GM12865 (cell line): ENCODE results near the gene EGFL7.

Source experiments
- DNase-seq: peaks from one replicate; pipeline ENCODE4 v3.0.0; 2010; ENCODE audit warnings: low read depth
- H3K4me3 ChIP-seq: 2 replicates; pipeline ENCODE4 v1.5.1; 2011; ENCODE audit warnings: mild to moderate bottlenecking, low read depth, low read length, control low read depth
- TF ChIP-seq, protein P1 (sequence below): IDR thresholded peaks from 2 replicates; pipeline ENCODE4 v1.5.1; 2011; ENCODE audit warnings: low read length, control low read depth, low read depth, inconsistent platforms; ENCODE audit not compliant: insufficient read depth; ENCODE audit errors: missing control alignments

The EGFL7 gene

DNA sequence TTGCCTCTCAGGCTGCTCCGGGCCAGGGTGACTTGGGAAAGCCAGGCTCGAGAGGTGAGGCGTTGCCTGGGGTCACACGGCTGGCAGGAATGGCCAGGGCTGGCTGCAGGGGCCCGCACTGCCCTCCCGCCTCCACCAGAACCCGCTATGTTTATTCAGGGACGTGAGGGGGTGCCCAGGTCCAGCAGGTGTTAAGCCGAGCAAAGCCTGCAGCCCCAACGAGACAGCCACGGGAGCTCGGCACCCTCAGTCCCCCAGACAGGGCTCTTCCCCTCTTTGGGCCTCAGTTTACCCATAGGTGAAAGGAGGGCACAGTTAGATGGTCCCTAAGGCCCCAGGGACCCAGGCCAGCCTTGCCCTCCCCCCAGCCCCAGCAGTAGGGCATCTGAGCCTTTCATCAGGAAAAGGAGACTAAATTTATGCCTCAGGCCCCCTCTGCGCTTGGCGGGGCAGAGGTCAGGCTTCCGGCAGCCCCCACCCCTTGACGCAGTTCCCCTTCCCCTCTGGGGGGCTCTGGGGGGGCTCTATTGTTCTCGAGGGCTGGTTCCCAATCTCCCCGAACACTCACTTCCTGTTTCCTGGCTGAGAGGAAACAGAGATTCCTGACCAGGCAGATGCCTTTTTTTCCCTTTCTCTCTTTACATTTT is 7.1 kb upstream of the EGFL7 start:
- no peak overlapping the region for H3K4me3 ChIP-seq
- TF ChIP-seq, protein P1, sequence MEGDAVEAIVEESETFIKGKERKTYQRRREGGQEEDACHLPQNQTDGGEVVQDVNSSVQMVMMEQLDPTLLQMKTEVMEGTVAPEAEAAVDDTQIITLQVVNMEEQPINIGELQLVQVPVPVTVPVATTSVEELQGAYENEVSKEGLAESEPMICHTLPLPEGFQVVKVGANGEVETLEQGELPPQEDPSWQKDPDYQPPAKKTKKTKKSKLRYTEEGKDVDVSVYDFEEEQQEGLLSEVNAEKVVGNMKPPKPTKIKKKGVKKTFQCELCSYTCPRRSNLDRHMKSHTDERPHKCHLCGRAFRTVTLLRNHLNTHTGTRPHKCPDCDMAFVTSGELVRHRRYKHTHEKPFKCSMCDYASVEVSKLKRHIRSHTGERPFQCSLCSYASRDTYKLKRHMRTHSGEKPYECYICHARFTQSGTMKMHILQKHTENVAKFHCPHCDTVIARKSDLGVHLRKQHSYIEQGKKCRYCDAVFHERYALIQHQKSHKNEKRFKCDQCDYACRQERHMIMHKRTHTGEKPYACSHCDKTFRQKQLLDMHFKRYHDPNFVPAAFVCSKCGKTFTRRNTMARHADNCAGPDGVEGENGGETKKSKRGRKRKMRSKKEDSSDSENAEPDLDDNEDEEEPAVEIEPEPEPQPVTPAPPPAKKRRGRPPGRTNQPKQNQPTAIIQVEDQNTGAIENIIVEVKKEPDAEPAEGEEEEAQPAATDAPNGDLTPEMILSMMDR = no peak

GRCh38 chr9:136656183-136656738 is 6.5 kb upstream of the EGFL7 start:
- TF ChIP-seq, protein P1 = no peak
- H3K4me3 ChIP-seq = no peak overlapping the region
- DNase-seq = no peak

More for the DNA sequence above, 7.1 kb upstream of the EGFL7 start:
- DNase-seq = no peak

GRCh38 chr9:136656795-136657611 is 5.7 kb upstream of the EGFL7 start:
- no peak for DNase-seq
- TF ChIP-seq, protein P1 = no peak
- H3K4me3 ChIP-seq = no peak overlapping the region

GRCh38 chr9:136657974-136658848 is 4.5 kb upstream of the EGFL7 start:
- no peak for DNase-seq
- no peak overlapping the region for H3K4me3 ChIP-seq
- TF ChIP-seq, protein P1 = no peak

DNA sequence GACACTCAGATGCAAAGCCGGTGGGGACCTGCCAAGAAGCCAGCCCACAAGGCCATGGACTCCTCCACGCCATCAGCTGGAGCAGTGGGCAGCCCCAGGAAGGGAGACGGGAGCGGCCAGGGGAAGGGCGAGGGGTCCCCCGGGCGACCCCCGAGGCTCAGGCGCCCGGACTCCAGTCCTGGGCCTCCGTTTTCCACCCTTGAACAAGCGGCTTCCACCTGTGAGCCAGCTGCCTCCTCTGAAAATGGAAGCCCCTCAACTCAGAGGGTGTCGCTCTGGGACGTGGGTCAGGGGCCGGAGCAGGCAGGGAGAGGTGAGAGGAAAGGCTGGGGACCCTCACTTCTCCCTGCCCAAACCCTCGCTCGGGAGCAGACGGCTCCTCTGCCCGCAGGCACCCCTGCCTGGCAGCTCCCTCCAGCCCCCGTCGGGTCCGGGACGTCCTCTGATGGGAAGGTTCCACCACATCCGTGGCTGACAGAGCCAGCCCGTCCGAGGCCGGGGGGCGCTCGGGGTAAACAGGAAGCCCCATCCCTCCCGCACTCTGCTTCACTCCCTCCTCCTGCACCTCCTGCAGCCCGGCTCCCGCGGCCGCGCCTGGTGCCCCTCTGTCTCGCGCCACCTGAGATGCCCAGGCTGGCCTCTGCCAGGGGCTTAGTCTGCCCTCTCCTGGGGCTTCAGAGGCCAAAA is 3.7 kb upstream of the EGFL7 start:
- no peak overlapping the region for H3K4me3 ChIP-seq
- TF ChIP-seq, protein P1 = no peak
- DNase-seq = no peak

DNA sequence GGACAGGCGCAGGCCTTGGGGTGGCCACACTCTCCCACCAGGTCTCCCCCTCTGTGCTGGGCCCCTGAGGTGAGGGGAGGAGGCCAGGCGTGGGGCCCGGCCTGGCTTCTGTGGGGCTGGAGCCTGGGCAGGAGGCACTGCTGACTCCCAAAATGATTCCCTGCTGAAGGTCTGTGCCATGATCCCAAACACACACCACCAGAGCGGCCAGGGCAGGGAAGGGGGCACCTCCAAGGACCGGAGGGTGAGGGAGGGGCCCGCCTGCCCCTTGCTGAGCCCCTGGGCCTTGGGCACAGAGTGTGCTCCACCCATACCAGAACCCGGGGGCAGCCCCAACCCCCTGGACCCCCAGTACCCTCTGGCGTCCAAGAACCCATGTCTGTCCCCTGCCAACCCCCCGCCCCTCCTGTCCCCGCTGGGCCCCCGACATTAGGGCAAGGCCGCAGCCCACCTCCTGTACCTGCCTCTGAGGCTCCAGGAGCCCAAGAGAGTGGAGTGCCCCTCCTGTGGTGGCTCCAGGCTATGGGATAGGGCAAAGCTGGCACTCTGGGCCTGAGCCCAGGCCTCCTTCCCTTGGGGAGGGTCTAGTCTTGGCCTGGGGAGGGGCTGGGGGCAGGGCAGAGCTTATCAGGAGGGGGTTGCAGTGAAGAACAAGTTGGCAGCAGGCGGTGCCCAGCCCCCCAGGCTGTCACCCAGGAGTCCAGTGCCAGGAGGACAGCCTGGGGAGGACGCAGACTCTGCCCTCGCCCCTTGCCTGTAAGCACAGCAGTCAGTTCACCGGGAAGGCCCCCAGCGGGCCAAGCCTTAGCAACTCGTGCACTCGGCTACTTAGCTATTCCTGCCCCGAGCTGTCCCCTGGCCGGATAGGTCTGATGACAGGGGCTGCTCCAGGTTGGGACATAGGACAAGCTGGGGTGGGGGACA is 2.6 kb upstream of the EGFL7 start:
- DNase-seq = no peak
- TF ChIP-seq, protein P1 = no peak
- no peak overlapping the region for H3K4me3 ChIP-seq
